Measurements from ENCODE around the gene SCUBE2. TPM values are rescaled to one million over a fixed set of nuclear protein-coding genes. Genes with fewer than 3 reads are reported as not detected.

SCUBE2 gene
- total and polyA plus RNA-seq, 12 donors: 0.22 to 4.1 (median 1.5) TPM

Small RNAs within 50 kb of the gene (microRNA-seq; reads per million reads assigned to microRNA genes)
- 0 reads per million in 2 donors for gene MIR5691

Other genes with a start within 250 kb of the SCUBE2 start
- 10 to 100 TPM; 21.6 to 29.3 (median 25.5) TPM for gene AKIP1, start 180.4 kb downstream of the SCUBE2 start, total RNA-seq
- 10 to 100 TPM; 11.1 to 23.3 TPM for gene AKIP1, start 180.4 kb downstream of the SCUBE2 start, polyA plus RNA-seq
- under 1 TPM in 1 of 10 donors, not detected in 9; 0.21 TPM for gene C11orf16, start 158.7 kb downstream of the SCUBE2 start, total RNA-seq
- not detected for gene C11orf16, start 158.7 kb downstream of the SCUBE2 start, polyA plus RNA-seq
- gene ASCL3, start 148.6 kb downstream of the SCUBE2 start, total RNA-seq: not detected
- not detected for gene ASCL3, start 148.6 kb downstream of the SCUBE2 start, polyA plus RNA-seq
- gene TMEM9B, start 127.2 kb downstream of the SCUBE2 start, total RNA-seq: 10 to 100 TPM; 35.5 to 52.8 (median 47.7) TPM
- 10 to 100 TPM; 23.8 to 56.7 TPM for gene TMEM9B, start 127.2 kb downstream of the SCUBE2 start, polyA plus RNA-seq
- gene NRIP3, start 87.6 kb downstream of the SCUBE2 start, total RNA-seq: 1 to 10 TPM in 6 of 10 donors, under 1 TPM in 4; 0.32 to 1.9 (median 1.1) TPM
- gene NRIP3, start 87.6 kb downstream of the SCUBE2 start, polyA plus RNA-seq: under 1 TPM in 1 of 2 donors, not detected in 1; 0.13 TPM
- 100 to 1,000 TPM in 8 of 10 donors, 10 to 100 TPM in 2; 94.1 to 178 (median 122) TPM for gene DENND5A, start 173.8 kb upstream of the SCUBE2 start, total RNA-seq
- gene DENND5A, start 173.8 kb upstream of the SCUBE2 start, polyA plus RNA-seq: 10 to 100 TPM; 48.9 to 79.2 TPM
- gene TMEM41B, start 223.0 kb upstream of the SCUBE2 start, total RNA-seq: 10 to 100 TPM; 17.2 to 25.1 (median 20.8) TPM
- gene TMEM41B, start 223.0 kb upstream of the SCUBE2 start, polyA plus RNA-seq: 10 to 100 TPM; 11.6 to 19.6 TPM

Data from heart right ventricle (tissue), 12 donors.